GM18858 (cell line): ENCODE data around the gene CCSER1.
"Not testable (repeated sequence)": the region's sequence is repeated elsewhere in the genome, so short reads cannot be mapped to it uniquely, and the experiment has no call there.

Experiments
- ATAC-seq: cut with Tn5 transposase; IDR thresholded peaks from one replicate; pipeline ENCODE4 v1.9.1; 2021; ENCODE audit not compliant: unreplicated experiment

CCSER1 gene

DNA sequence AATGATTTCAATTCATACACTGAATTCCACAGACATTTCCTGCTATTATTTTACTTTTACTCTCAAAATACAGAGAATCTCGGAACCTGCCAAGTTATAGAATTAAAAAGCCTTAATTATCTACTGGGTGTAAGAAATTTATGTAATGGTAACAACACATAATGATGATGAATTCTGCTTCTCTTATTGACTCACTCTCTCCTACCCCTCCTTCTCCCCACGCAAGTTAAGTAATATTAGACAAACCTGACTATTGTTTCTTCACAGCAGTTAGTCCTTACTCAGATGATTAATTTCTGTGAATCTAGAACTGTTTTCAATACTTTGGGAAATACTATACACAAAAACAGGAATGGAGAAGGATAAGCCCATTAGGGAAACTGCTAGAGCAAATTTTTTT, 762.0 kb downstream of the CCSER1 start:
- ATAC-seq = no peak

DNA sequence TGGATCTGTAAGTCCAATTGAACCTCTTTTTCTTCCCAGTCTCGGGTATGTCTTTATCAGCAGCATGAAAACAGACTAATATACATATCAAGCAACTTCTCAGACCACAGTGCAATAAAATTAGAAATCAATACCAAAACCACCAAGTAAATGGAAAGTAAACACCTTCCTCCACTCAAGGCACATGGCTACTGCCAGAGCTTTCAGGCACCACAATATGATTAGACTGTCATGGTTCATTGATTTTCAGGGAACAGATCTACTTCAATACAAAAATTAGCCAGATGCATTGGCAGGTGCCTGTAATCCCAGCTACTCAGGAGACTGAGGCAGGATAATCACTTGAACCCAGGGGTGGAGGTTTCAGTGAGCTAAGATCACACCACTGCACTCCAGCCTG, 776.2 kb downstream of the CCSER1 start:
- not testable (repeated sequence) for ATAC-seq

DNA sequence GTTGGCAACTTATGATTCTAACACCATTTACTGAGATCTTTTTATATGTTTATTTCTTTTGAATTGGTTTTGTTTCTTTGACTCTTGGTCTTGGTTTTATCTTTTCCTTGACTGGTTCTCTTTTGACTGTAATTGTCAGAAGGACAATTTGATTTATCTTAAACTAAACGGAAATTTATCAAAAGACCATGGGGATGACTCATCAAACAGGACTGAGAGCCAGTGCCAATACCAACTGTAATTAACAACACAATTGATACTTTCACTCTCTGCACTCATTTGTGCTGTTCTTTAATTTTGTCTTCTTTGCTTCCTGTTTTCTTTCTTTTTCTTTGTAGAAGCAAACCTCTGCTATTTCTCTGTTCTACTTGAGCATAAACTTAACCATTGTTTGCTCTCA, 776.8 kb downstream of the CCSER1 start:
- no peak for ATAC-seq

DNA sequence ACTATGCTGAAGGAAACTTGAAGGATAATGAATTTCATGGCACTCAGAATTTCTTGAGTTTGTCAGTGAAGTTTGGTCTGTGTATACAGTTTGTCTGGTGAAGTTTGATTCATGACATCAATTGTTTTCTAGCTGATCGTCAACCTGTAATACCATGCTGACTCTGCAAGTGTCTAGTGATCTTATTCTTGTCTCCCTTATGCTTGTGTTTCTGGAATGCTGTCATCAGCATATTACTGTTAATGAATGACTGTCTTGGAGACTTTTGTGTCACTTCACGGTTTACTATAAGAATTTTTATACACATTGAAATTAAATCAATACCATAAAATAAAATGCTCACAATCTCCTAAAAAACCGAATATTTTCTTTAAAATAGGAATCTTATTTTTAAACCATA, 779.0 kb downstream of the CCSER1 start:
- no peak for ATAC-seq

DNA sequence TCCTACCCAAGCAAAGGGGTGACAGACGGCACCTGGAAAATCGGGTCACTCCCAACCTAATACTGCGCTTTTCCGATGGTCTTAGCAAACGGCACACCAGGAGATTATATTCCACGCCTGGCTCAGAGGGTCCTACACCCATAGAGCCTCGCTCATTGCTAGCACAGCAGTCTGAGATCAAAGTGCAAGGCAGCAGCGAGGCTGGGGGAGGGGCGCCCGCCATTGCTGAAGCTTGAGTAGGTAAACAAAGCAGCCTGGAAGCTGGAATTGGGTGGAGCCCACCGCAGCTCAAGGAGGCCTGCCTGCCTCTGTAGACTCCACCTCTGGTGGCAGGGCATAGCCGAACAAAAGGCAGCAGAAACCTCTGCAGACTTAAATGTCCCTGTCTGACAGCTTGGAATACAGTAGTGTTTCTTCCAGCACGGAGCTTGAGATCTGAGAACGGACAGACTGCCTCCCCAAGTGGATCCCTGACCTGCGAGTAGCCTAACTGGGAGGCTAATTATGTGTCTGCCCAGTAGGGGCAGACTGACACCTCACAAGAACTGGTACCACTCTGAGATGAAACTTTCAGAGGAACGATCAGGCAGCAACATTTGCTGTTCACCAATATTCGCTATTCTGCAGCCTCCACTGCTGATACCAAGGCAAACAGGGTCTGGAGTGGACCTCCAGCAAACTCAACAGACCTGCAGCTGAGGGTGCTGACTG, 784.7 kb downstream of the CCSER1 start:
- not testable (repeated sequence) for ATAC-seq

DNA sequence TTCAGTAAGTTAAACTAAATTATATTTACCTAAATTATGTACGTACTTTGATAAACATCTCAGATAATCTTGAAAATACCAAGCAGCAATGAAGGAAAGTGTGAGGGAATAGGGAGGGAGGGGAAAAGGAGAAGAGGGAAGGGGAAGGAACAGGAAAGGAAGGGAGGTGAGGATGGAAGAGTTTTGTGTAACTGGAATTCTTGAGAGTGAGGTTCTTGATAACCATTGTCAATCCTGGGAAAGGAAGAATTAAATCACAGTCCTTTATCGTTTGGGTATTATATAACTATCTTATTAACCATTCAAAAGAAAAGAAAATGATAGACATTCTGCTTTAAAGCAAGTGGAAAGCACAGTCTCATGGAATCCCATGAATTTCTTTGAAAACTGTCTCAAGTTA, 795.0 kb downstream of the CCSER1 start:
- ATAC-seq = no peak

DNA sequence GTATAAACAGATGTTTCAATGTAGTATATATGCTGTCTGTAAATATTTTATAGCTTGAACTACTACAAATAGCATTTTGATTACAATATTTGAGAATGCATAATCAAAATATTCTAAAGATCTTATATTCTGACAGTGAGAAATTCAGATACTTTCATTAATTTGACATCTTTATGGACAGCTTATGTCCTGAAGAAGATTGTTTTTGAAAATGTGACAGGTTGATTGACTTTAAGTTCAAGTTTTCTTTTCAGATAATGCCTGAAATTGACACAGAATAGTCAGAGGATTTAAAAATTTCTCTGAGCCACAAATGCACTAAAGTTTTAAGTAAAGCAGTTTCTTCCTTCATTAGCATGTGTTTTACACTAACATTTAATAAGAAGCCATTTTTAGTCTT, 799.8 kb downstream of the CCSER1 start:
- ATAC-seq = no peak

DNA sequence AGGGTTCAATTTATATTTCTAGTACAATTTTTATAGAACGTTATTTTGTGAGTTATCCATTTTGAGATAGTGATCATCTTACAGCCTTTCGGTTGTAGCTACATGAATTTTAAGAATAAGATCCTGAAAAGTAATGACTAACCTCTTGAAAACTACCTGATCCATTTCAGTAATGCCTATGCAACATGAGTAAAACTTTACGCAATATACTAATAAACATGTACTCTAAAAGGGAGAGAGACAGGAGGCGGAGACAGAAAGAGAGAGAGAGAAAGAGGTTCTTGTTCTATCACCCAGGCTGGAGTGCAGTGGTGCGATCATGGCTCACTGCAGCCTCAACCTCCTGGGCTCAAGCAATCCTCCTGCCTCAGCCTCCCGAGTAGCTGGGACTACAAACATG, 816.1 kb downstream of the CCSER1 start:
- ATAC-seq = no peak

DNA sequence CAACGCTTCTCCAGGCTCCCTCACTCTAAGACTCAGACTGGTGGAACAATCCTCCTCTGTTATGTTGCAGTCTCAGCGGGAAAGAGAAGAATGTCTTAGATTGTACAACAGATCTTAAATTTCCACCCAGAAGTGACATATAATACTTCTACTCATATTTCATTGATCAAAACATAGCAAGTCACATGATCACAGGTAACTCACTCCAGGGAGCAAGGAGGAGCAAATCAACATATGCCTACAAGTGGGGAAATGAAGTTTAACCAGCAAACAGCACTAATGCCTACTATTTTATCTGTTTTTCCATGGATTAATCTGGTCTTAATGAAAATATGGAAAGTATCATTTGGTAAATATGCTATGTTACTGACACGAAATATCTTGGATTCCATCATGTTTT, 819.8 kb downstream of the CCSER1 start:
- ATAC-seq = no peak

DNA sequence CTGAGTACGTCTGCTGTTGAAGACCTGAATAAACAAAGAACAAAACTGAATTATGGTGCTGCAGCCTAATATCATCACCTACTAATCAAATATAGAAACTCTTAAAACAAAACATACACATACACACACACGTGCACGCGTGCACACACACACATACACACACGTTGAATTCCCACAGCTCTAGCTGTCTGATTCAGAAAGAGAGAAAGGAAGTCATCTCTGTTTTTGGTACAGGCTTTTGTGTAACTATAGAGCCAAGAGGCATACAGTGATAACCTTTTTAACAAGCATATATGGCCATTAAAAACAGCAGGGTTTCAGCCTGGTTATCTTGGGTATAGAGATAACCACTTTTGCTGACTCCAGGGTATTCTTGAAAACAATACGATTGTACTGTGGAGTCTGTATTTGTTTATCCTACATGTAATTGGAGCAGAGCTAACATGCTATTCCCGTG, 823.2 kb downstream of the CCSER1 start:
- ATAC-seq = no peak

DNA sequence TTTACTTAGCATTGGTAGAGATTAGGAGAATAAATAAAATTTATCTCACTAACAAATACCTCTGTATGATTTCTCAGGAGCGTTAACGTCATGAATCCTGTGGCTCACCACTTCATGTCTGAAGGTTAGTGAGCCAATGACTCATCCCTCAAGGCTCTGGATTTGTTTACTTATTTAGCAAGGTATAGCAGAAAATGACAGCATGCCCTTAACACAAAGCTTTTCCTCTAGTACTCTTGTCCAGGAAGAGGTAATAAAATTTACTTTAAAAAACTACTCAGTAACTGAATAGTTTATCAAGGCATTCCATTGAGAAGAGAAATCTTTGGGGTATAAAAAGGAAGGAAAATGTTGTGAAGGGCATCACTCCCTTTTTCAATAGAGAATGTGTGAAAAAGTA, 823.8 kb downstream of the CCSER1 start:
- ATAC-seq = no peak

DNA sequence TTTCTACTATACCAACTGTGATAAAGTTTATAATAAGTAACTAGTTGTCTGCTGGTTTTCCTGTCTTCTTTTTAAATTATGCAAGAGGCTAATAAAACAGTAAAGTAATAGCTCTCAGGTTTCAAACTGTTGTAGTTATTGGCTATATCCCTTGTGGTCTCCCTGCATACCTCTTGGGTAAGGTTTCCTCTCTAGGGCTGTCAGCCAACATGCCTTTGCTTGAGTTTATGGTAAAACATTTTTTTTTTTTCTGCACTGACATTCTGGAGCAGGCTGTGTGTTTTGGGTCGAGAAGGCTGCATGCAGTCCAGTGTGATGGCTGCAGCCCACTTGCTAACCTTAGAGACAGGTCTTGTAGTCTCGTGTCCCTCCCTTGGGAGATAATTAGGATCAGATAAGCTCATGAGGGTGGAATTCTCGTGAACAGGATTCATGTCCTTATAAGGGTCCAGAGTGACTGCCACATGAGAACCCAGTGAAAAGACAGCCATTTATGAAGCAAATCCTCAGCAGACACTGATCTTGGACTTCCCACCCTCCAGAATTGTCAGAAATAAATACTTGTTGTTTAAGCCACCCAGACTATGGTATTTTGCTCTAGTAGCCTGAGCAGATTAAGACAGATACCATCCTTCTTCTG, 831.2 kb downstream of the CCSER1 start:
- ATAC-seq = no peak

DNA sequence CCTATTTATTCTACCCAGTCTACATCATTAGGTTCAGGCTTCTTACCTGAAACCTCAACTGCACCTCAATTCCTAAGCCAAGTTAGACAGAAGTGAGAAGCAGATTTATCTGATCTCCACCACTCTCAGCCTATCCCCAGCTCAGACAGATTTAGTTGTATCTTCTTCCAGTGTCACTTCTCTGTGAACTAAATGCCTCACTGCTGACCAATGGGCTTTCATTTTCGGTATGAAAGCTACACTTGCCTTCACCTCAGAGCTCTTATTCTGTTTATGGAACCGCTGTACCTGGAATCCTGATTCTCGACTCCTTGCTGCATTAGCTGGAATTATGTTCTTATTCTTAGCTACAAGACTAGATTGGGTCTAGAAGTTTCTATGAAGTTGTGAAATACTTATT, 833.2 kb downstream of the CCSER1 start:
- no peak for ATAC-seq

DNA sequence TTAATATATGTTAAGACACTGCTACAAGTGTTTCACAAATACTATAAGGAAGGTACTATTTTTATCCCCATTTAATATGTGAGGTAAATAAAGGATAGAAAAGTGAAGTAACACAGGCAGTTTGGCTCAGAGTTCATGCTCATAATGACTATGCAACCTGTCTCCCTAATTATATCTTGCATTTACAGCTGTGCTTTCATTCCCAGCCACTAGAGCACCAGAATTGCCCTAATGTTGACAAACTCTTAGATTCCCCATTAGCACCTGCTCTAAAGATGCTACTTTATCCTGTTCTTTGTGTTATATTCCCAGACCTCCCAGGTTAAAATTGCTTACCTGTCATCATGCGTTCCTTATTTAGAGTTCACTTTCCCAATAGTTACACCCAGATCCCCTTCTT, 833.6 kb downstream of the CCSER1 start:
- no peak for ATAC-seq

DNA sequence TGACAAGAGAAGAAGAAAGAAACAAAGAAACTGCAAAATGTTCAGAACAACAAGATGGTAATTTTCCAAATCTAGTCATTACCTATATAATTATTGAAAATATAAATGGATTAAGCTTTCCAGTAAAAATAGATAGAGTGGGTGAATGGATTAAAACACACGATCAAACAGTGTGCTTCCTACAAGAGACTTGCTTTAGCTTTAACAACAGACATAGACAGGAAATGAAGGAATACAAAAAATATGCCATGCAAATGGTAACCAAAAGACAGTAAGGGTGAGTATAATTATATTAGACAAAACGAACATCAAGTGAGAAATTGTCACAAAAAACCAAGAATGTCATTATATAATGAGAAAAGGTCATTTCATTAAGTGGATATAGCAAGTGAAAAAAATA, 842.8 kb downstream of the CCSER1 start:
- no peak for ATAC-seq

DNA sequence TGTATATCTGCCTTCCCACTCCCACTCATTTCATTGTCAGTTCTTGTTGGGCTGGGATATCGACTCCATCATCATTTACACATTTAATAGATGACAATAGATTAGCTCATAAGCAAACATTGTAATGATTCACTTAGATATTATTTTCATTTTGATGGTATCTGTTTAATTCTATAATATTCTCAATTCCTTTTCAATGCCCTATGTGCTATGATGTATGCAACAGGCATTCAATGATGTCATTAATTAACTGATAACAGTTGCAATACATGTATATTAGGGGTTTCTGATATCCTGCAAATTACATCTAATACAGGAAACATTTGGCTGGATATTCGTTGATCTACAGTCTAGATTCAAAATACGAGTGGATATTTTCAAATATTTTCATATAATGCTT, 850.5 kb downstream of the CCSER1 start:
- ATAC-seq = no peak

DNA sequence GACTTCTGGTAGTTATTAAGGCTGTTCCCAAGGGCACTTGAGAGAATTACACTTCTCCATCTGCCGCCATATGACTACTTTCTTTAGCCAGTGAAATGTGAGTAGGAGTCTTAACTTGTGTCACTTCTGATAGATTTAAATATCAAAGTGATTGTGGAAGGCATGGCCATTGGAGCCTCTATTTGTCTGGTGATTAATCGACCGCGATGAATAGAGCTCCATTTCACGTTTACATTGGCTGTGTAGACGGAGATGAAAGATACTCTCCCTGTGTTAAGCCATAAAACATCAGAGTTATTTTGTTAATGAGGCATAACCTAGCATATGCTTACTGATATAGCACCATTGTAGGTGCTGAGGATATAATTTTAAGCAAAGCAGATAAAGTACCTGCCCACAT, 852.4 kb downstream of the CCSER1 start:
- no peak for ATAC-seq

DNA sequence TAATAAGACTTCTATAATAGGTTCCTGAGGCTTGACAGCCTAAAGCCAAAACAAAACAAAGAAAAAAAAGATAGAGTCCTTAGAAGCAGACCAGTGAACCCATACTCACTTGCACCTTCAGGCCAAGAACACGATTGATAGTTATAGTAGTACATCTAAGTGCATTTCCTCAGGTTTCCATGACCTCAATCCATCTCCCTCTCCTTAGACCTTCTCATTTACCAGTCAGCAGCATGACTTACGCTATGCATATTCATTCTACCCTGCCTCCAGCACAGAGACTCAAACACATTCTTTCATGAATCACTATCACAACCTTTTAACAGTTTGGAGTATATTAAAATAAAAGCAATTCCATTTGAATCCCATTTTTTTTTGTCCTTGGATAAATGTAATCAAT, 855.6 kb downstream of the CCSER1 start:
- no peak for ATAC-seq

DNA sequence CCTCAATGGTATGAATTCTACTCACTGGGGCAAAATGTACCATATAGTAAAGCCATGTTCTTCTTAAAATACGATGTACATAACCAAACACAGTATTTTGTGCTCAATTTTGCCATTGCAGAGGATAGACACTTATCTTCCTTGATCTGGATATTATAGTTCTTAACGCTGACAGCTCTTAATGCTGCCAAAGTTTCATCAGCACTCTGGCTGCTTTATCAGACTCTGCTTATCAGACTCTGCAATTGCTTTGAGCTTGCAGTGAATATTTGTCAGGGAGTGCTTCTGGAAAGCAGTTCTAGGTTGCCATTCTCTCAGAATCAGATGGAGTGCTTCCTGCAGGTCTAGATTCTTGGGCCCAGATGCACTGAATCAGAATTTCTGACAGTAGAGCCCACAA, 863.1 kb downstream of the CCSER1 start:
- ATAC-seq = no peak

DNA sequence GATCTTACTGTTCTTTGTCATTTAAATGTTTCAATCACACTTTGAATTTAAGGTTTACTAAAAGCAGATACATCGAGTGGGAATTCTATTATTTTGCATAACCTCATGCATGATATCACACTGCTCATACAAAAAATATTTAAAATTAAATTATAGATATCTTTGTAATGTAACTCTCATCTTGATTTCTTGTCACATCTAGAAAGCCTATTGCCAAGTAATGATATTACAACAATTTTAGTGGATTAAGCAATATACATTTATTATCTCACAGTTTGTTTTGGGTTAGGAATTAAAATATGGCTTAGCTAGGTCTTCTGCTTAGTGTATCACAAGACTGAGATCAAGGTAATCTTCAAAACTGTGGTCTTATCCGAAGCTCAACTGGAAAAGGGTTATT, 865.0 kb downstream of the CCSER1 start:
- no peak for ATAC-seq

DNA sequence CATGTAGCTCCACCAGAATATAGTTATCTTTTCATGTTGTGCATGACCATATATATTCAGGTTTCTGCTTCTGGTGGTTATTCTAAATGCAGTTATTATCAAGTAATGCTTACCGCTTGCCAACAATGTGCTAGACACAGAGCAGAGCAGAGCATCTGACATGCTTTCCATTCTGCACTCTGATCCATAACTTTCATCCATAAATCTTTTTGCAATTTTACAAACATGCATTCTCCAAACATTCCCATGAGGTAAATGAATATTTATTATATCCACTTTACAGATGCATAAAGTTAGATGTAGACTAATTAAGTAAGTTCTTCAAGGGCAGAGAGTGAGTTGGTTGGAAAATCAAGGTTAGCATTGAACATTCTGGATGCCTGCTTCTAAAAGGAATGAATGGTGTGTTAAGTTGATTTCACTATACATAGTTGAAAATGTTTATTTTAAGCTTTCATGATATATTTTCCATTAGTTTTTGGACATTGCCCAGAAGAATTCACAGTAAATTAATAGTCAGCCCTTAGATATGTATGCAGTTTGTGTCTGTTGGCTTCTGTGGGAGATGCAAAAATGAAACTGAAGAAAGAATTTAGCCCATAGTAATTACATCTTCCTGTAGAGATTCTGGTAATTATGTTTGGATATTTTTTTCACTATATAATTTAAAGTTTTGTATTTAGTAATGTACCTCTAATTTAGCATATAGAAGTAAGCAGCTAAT, 867.8 kb downstream of the CCSER1 start:
- ATAC-seq = no peak

DNA sequence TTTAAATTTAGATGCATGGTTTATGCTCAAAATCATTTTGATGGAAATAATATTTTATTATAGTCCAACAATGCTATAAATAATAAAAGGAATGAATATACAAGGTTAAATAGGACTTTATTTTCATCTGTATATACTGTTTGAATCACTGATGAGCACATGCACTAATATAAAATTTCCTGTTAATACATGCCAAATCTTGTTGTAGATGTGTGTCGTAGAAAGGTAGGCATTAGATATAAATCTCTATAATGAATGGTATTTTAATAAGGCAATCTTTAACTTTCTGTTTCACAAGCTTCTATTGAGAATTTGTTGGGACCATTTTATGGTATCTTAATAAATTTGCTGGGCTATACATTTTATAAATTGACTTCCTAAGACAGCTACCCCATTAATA, 868.8 kb downstream of the CCSER1 start:
- ATAC-seq = no peak
